Panc1 (cell line): Measurements from ENCODE around the gene MAPK14.

Experiments used
- POLR2AphosphoS5 ChIP-seq: IDR thresholded peaks from 2 replicates; pipeline ENCODE4 v1.6.1; 2012; ENCODE audit warnings: mild to moderate bottlenecking, low read depth, low read length, moderate library complexity
- SIN3A ChIP-seq: IDR thresholded peaks from 2 replicates; pipeline ENCODE4 v1.6.1; 2012; ENCODE audit warnings: low read depth, mild to moderate bottlenecking, low read length, moderate library complexity, borderline replicate concordance; ENCODE audit not compliant: insufficient read depth
- TCF7L2 ChIP-seq: IDR thresholded peaks from 2 replicates; pipeline ENCODE4 v1.6.1; 2011; ENCODE audit warnings: mild to moderate bottlenecking, low read depth, low read length, inconsistent platforms
- TF ChIP-seq, protein P1 (sequence below), 2 experiments: IDR thresholded peaks; 2 replicates each; pipeline ENCODE4 v1.6.1; 2011 to 2012; ENCODE audit warnings: low read depth in 2 of 2, control low read depth in 1 of 2, low read length in 1 of 2, mild to moderate bottlenecking in 1 of 2, moderate library complexity in 1 of 2; ENCODE audit not compliant: insufficient read depth in 1 of 2
- TF ChIP-seq, protein P2 (sequence below): fragments of 450-650 bp; IDR thresholded peaks from 2 replicates; pipeline ENCODE4 v1.5.1; 2017; ENCODE audit warnings: mild to moderate bottlenecking

DNA sequence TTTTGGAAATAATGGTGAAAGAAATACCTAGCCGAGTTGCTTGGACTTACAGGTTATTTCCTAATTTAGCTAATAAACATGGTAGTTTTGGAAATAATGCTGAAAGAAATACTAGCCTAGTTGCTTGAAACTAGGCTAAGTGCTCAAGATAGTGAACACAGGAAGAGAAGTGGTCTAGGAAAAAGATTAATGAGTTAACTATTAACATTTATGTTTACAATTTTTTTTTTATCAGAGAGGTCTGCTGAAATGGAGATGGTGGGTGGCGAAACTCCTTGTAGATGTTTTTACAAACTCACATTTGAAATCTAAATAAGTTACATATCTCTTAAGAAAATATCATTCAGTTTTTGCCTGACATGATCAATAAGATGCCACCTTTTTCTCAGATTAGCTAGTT lies 39.2 kb downstream of the MAPK14 start:
- TF ChIP-seq, protein P1, sequence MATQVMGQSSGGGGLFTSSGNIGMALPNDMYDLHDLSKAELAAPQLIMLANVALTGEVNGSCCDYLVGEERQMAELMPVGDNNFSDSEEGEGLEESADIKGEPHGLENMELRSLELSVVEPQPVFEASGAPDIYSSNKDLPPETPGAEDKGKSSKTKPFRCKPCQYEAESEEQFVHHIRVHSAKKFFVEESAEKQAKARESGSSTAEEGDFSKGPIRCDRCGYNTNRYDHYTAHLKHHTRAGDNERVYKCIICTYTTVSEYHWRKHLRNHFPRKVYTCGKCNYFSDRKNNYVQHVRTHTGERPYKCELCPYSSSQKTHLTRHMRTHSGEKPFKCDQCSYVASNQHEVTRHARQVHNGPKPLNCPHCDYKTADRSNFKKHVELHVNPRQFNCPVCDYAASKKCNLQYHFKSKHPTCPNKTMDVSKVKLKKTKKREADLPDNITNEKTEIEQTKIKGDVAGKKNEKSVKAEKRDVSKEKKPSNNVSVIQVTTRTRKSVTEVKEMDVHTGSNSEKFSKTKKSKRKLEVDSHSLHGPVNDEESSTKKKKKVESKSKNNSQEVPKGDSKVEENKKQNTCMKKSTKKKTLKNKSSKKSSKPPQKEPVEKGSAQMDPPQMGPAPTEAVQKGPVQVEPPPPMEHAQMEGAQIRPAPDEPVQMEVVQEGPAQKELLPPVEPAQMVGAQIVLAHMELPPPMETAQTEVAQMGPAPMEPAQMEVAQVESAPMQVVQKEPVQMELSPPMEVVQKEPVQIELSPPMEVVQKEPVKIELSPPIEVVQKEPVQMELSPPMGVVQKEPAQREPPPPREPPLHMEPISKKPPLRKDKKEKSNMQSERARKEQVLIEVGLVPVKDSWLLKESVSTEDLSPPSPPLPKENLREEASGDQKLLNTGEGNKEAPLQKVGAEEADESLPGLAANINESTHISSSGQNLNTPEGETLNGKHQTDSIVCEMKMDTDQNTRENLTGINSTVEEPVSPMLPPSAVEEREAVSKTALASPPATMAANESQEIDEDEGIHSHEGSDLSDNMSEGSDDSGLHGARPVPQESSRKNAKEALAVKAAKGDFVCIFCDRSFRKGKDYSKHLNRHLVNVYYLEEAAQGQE (IDR thresholded peaks at IDR 0.05; ENCODE audit: insufficient read depth in 1 of 2, low read depth in 2 of 2, low read length in 1 of 2) = no peak
- TF ChIP-seq, protein P2, sequence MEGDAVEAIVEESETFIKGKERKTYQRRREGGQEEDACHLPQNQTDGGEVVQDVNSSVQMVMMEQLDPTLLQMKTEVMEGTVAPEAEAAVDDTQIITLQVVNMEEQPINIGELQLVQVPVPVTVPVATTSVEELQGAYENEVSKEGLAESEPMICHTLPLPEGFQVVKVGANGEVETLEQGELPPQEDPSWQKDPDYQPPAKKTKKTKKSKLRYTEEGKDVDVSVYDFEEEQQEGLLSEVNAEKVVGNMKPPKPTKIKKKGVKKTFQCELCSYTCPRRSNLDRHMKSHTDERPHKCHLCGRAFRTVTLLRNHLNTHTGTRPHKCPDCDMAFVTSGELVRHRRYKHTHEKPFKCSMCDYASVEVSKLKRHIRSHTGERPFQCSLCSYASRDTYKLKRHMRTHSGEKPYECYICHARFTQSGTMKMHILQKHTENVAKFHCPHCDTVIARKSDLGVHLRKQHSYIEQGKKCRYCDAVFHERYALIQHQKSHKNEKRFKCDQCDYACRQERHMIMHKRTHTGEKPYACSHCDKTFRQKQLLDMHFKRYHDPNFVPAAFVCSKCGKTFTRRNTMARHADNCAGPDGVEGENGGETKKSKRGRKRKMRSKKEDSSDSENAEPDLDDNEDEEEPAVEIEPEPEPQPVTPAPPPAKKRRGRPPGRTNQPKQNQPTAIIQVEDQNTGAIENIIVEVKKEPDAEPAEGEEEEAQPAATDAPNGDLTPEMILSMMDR = no peak
- TF ChIP-seq POLR2AphosphoS5 (no peak), SIN3A (no peak), TCF7L2 (no peak)
